GM19372 (cell line): Measurements from ENCODE around the gene SNAPC2.
A peak's percentile ranks its signal among the peaks of the same experiment; 100 is the strongest.
"Not testable (repeated sequence)": the region's sequence is repeated elsewhere in the genome, so short reads cannot be mapped to it uniquely, and the experiment has no call there.

ENCODE experiments used
- ATAC-seq: cut with Tn5 transposase; IDR thresholded peaks from one replicate; pipeline ENCODE4 v1.9.1; 2021; ENCODE audit warnings: mild to moderate bottlenecking, low read depth, moderate library complexity; ENCODE audit not compliant: unreplicated experiment

SNAPC2 gene

GRCh38 chr19:7931221-7932061 is 11.3 kb downstream of the SNAPC2 start:
- no peak for ATAC-seq

DNA sequence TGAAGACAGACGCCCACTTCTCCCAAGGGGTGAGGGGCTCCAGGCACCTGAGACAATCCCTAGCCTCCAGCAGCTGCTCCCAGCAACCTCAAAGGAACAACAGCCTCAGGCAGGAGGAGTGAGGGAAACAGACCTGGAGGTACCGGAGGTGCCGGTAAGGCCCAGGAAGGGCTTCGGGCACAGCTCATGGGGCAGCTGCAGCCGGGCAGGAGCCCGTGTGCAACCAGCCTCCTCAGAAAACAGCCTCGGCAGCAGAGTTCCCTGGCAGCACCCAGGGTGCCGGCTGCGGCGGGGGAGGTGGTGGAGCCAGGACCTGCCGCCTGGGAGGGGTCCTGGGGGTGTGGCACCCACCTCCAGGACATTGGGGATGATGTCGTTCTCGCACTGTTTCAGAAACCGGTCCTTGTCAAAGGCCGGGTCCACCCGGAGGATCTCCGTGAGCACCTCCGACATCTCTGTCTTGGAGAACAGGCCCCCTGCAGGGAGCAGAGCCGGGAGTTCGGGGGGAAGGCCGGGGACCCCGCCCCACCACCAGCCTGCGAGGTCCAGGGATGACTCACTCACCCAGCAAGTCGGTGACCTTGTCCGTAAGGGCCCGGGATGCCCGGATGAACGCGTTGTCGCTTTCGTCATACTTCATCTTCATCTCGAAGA is 12.3 kb downstream of the SNAPC2 start:
- ATAC-seq = no peak

- ATAC-seq = no peak
Observed at GRCh38 chr19:7932930-7933300, 12.8 kb downstream of the SNAPC2 start.

DNA sequence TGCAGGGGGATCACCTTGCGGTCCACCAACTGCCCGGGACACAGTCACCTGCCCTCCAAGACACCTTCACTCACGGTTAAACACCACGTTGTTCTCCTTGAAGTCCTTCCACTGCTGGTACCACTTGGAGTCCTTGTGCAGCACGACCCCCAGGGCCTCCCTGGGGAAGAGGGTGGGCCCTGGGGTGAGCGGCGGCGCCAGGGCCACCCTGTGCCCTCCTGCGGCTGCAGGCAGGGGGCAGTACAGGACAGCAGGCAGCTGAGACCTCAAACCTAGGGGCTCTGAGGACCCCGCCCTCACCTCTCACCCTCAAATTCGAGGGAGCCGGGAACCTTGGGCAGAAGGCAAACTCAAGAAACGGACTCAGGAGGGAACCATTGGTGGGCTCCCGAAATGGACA is 13.3 kb downstream of the SNAPC2 start:
- no peak for ATAC-seq

DNA sequence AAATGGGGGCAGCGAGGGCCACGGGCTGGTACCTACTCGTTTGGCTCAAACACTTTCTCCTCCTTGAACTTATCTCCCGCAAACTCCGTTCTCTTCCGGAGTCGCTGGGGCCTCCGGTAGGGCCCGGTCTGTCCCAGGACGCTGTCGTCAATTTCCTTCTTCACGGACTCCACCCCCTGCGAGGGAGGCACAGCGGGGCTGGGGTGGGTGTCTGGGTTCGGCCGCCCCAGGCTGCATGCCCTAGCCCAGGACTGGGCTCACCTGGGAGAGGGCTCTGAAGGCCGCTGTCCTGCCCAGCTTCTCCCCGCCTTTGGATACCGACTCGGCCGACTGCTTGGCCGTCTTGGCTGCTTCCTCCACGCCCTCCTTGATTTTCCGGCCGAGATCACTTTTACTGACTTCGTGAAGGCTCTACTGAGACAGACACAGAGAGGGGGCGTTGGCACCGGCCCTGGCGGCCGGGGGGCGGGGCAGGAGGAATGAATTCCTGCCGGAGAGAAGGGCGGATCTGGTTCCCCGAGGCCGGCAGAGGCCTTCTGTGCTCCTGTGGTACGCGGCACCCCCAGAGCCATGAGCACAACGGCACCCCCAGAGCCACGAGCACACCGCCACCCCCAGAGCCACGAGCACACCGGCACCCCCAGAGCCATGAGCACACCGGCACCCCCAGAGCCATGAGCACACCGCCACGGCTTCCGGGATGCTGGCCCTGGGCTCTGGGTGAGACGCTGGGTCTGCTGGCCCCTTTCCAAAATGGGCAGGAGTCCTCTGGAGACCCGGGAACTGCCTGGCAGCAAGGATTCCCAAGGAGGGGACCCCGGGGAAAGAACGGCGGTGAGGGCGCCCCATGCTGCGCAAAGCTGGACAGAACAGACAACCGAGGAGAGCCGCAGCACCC is 13.9 kb downstream of the SNAPC2 start:
- no peak for ATAC-seq

- no peak for ATAC-seq
Observed at GRCh38 chr19:7934766-7935165, 14.6 kb downstream of the SNAPC2 start.

DNA sequence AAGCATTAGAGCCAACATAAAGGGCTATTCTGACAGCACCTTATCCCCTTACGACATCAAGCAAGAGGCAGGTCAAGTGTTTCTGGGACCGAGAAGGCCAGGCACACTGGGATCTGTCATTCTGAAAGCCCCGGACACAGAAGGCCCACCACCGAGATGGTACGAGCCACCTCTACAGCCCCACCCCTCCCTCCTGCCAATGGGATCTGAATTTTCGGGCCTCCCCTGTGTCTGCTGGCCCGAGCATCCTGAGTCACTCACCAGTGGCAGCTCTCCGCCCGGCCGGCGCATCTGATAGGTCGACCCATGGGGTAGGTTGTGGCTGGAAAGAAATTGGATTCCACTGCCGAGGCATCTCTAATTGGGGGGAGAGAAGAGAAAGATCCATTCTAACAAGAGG is 20.7 kb downstream of the SNAPC2 start:
- ATAC-seq = no peak

DNA sequence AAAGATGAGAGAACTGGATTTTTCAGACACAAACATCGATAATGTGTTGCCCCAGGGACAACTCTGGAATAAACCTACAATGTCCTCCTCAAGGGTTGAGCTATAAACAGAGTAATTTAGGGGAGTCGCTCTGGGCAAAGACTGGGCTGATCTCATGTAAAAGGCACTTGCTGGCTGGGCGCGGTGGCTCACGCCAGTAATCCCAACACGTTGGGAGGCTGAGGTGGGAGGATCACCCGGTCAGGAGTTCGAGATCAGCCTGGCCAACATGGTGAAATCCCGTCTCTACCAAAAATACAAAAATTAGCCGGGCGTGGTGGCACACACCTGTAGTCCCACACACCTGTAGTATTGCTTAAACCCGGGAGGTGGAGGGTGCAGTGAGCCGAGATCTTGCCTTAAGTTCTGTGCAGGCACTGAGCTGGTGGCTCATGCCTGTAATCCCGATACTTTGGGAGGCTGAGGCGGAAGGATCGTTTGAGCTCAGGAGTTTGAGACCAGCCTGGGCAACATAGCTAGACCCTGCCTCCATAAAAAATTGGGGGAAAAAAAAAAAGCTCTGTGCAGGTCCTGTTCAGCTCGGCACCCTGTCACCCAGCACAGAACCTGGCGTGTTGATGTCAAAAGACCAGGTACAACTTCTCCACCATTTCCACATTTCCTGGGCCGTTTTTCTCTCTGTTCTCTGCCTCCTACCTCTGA is 21.9 kb downstream of the SNAPC2 start:
- no peak for ATAC-seq

DNA sequence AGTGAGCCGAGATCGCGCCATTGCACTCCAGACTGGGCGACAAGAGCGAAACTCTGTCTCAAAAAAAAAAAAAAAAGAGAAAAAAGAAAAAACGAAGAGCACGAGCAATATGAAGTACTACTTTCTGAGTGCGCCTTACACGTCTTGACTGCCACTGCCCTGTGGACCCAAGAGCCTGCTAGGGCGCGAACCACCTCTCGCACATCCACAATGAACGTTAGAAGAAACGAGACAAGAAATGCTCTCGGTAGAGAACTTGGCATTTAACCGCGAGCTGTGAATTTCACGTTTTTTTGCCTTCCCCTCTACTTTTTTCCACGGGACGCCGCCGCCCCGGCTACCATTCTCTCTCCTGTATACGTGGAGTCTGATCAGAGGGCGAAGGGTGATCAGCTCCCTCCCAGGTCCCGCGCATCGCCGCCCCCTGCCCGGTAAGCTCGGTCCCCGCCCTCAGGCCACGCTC is 22.9 kb downstream of the SNAPC2 start:
- no peak for ATAC-seq

DNA sequence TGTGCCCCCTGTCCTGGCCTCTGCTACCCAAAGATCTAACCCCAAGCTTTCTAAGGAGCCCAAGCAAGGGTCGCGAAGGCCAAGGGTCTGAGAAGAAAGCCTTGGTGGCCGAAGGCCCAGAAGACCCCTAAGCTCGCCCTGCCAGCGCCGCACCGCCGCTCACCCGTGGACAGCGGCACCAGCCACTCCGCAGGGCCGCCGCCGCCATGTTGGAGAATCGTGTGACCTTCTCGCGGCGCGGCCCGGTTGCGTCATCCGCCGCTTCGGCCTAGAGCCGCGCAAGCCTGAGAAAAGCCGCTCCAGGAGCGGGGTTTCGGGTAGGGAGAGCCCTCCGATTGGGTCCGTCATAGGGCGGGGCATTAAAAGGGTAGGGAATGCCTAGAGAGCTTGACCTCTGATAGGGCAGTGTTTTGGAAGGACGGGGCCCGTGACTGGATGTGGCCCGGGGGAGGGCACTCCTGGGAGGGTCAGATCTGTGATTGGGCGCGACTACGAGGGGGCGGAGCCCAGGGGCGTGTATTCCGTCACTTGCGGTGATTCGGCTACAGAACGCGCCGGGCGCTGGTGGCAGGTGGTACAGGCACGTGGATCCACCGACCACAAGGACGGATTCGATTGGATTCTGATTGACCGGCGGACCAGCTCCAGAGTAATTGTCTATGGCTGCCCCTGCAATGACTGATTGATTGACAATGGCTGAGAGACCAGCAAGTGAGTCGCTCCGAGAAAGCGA is 23.5 kb downstream of the SNAPC2 start, which contains the start of gene TIMM44:
TSS of gene TIMM44 (minus strand) at position 223 of the 733 bp plus-strand sequence. CDS start at position 208, 15 bp downstream.
- ATAC-seq = peak; percentile 97

- no peak for ATAC-seq
Observed at GRCh38 chr19:7944177-7944761, 24.1 kb downstream of the SNAPC2 start.

DNA sequence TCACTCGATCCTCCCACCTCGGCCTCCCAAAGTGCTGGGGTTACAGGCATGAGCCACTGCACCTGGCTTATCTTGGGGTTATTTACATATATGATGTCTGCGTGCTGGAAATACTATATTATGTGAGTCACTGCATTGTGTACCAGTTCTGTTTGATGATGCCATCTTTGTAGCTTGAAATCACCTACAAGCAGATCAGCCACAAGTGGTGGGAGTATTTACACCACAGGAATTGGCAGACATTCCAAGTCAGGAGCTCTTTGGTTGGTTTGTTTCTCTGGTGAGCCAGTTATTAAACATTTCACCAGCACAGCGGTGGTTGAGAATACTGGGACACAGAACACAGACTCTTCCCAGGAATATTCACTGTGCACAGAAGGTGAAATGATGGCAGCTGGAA is 27.8 kb downstream of the SNAPC2 start:
- ATAC-seq = no peak

DNA sequence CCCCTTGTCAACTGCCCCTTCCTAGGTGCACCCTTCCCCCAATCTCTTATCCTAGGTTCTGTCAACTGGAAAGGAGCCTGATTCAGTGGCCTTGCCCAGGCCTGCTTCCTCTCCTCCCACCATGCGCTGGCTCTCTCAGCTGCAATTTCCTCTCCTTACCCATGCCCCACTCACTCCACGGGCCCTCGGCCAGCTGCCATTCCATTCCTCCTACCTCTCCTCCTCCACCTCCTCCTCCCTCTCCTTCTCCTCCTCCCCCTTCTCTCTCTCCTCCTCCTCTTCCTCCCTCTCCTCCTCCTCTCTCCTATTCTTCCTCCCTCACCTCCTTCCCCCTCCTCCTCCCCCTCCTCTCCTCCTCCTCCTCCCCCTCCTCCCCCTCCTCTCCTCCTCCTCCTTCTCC is 32.9 kb downstream of the SNAPC2 start:
- no peak for ATAC-seq

GRCh38 chr19:7953576-7953975 is 33.4 kb downstream of the SNAPC2 start:
- no peak for ATAC-seq

DNA sequence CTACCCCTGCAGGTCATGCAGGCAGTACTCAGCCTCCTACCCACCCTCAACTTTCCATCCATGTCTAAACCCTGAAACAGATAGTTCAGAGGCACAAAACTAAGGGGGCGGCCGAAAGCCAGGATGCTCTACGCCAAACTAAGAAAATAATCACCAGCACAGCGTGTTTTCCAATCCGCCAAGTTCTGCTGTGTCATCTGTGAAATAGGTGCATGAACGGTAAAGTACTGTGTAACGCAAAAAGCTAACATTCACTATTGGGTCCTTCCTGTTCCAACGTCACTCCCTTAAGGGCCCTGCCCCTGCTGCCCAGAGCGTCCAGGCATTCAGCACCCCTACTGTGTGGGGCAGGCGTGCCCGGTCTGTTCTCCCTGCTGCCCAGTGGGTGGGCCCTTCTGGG is 35.6 kb downstream of the SNAPC2 start:
- no peak for ATAC-seq

DNA sequence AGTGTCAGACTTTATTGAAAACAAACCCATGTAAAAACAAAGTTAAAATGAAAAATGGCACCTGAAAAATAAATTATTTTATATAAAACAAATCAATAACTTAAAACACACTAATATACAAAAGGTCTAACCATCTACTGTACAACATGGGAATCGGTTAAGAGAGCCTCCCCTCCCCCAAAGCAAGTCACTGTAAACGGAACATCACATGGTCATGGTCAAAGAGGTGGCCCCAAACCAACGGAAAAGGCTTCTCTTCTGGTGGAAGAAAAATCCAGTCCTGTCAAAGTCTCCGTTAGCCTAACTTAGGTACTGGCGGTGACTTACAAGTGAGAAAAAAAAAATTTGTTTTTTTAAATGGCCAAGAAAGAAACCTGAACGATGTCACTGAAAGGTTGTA is 39.1 kb downstream of the SNAPC2 start:
- ATAC-seq = no peak

DNA sequence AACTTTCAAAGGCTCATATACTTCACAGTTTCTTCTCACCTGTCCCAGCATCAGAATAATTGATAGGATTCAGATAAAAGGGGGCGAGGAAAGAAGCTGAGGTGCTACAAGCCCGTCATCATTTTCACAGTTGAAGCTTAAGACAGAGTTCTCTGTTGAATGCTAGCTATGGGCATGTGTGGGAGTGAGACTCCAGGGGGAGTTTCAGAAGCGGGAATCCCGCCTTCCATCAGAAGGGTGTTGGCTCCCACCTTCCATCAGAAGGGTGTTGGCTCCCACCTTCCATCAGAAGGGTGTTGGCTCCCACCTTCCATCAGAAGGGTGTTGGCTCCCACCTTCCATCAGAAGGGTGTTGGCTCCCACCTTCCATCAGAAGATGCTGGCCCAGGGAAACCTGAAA is 40.9 kb downstream of the SNAPC2 start:
- ATAC-seq = not testable (repeated sequence)

DNA sequence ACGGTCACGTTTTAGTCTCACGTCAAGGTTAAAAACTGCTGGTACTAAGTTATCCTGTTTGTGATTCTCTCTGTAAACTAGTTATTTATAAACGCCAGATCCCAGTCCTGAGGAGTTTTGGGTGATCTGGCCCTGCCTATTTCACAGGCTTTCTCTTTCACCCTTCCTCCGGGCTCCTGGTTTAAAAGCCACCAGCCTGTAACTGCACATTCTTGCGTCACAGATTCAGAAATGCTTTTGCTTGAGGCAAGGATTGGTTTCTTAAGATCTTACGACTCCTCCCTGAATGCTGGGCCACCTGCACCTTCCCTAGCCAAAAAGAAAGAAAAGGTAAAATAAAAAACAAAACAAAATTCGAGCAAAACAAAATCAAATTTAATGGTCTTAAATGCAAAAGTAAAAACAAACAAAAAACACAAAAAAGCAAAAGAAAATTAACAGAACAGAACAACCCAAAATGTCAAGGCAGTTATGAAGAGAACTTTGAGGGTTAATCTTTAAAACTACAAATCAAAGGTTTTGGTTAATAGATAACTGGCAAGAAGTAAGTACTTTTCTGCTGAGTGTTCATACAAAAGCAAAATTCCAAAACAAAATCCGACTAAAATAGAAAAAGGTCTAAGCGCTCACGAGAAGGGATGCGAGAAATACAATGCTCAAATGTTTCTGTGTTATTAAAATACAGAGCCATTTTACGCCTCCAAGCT is 41.9 kb downstream of the SNAPC2 start:
- ATAC-seq = no peak
